Transverse colon (tissue), 3 donors: ENCODE measurements around the gene MAST4.

Source experiments
- EP300 ChIP-seq: sonication (generic); formaldehyde crosslinking; IDR thresholded peaks from one replicate; pipeline ENCODE4 v1.6.1; 2017; ENCODE audit warnings: antibody characterized with exemption, low read depth
- POLR2A ChIP-seq: fragments of 450-650 bp; IDR thresholded peaks from one replicate; pipeline ENCODE4 v1.6.1; 2016; ENCODE audit warnings: antibody characterized with exemption, mild to moderate bottlenecking, moderate library complexity
- TF ChIP-seq, protein P1 (sequence below), 5 experiments: fragments of 200-600 bp in 3 of 5; fragments of 450-650 bp in 2 of 5; sonication (generic) in 3 of 5; IDR thresholded peaks; 1 replicate in 2 of 5; 2 replicates in 3 of 5; pipeline ENCODE4 v1.5.1; 2016 to 2017; ENCODE audit warnings: antibody characterized with exemption in 5 of 5, inconsistent platforms in 3 of 5, mild to moderate bottlenecking in 2 of 5, moderate library complexity in 1 of 5

DNA sequence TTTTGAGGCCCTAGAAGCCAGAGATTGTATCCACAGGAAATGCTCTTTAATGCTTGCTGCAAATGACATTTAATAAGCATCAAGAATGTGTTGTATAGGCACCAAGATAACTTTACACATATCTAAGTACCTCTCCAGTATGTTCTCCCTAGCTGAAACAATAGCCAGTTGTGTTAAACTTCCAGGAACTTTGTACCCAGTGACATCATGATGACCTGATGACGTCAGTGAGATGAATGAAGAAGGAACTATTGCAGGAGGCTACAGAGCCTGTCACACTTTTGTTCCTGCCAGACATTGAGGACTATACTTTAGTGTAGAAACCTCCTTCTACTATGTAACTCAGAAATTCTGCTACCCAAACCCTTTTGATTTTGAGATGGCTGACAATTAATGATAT is 470.6 kb downstream of the MAST4 start:
- TF ChIP-seq, protein P1, sequence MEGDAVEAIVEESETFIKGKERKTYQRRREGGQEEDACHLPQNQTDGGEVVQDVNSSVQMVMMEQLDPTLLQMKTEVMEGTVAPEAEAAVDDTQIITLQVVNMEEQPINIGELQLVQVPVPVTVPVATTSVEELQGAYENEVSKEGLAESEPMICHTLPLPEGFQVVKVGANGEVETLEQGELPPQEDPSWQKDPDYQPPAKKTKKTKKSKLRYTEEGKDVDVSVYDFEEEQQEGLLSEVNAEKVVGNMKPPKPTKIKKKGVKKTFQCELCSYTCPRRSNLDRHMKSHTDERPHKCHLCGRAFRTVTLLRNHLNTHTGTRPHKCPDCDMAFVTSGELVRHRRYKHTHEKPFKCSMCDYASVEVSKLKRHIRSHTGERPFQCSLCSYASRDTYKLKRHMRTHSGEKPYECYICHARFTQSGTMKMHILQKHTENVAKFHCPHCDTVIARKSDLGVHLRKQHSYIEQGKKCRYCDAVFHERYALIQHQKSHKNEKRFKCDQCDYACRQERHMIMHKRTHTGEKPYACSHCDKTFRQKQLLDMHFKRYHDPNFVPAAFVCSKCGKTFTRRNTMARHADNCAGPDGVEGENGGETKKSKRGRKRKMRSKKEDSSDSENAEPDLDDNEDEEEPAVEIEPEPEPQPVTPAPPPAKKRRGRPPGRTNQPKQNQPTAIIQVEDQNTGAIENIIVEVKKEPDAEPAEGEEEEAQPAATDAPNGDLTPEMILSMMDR (IDR thresholded peaks at IDR 0.05): no peak
- TF ChIP-seq EP300 (no peak), POLR2A (no peak)
